ENCODE results near the gene LARP4B.

Gene LARP4B

GRCh38 chr10:970311-971149, 39.0 kb upstream of the LARP4B start:
- H3K9me3 ChIP-seq = no peaks in the 10 kb centered on the region
- H3K4me1 ChIP-seq = peaks cover 32% of the 10 kb centered on the region
- no peak overlapping the region for H3K4me2 ChIP-seq
- no peaks in the 10 kb centered on the region for H3K27me3 ChIP-seq
- no peaks in the 10 kb centered on the region for H4K20me1 ChIP-seq
- no peak overlapping the region for H3K27ac ChIP-seq
- no peak overlapping the region for H3K4me3 ChIP-seq
- no peak for TF ChIP-seq Cebpa-rat (IDR thresholded peaks at IDR 0.05)
- no peak overlapping the region for H3K9ac ChIP-seq
- H3K36me3 ChIP-seq = no peaks in the 10 kb centered on the region

GRCh38 chr10:969473-970150, 38.1 kb upstream of the LARP4B start:
- Histone ChIP-seq H3K36me3 (no peaks in the 10 kb centered on the region), H3K4me2 (no peak overlapping the region), H3K9ac (no peak overlapping the region), H3K9me3 (no peaks in the 10 kb centered on the region), H3K27ac (no peak overlapping the region), H4K20me1 (no peaks in the 10 kb centered on the region), H3K27me3 (no peaks in the 10 kb centered on the region), H3K4me1 (peaks cover 22% of the 10 kb centered on the region), H3K4me3 (no peak overlapping the region)
- TF ChIP-seq Cebpa-rat (IDR thresholded peaks at IDR 0.05) = no peak

- no peaks in the 10 kb centered on the region for H4K20me1 ChIP-seq
- no peak for TF ChIP-seq Cebpa-rat (IDR thresholded peaks at IDR 0.05)
- H3K4me2 ChIP-seq = no peak overlapping the region
- peaks cover 13% of the 10 kb centered on the region for H3K4me1 ChIP-seq
- no peaks in the 10 kb centered on the region for H3K36me3 ChIP-seq
- H3K27me3 ChIP-seq = no peaks in the 10 kb centered on the region
- H3K27ac ChIP-seq = no peak overlapping the region
- no peaks in the 10 kb centered on the region for H3K9me3 ChIP-seq
- no peak overlapping the region for H3K4me3 ChIP-seq
- H3K9ac ChIP-seq = no peak overlapping the region
Measured at GRCh38 chr10:968546-969199, 37.2 kb upstream of the LARP4B start.

- H3K4me3 ChIP-seq = no peak overlapping the region
Measured at GRCh38 chr10:966466-967235, 35.1 kb upstream of the LARP4B start.

GRCh38 chr10:964988-965417, 33.5 kb upstream of the LARP4B start:
- Histone ChIP-seq H4K20me1 (no peaks in the 10 kb centered on the region), H3K9ac (no peak overlapping the region), H3K4me1 (no peaks in the 10 kb centered on the region), H3K27me3 (no peaks in the 10 kb centered on the region), H3K4me3 (no peak overlapping the region), H3K36me3 (no peaks in the 10 kb centered on the region), H3K9me3 (no peaks in the 10 kb centered on the region), H3K27ac (no peak overlapping the region), H3K4me2 (no peak overlapping the region)
- TF ChIP-seq Cebpa-rat (IDR thresholded peaks at IDR 0.05) = no peak

More at GRCh38 chr10:966466-967235, 35.1 kb upstream of the LARP4B start:
- Histone ChIP-seq H4K20me1 (no peaks in the 10 kb centered on the region), H3K9ac (no peak overlapping the region), H3K4me1 (no peaks in the 10 kb centered on the region), H3K27ac (no peak overlapping the region), H3K9me3 (no peaks in the 10 kb centered on the region), H3K27me3 (no peaks in the 10 kb centered on the region), H3K4me2 (no peak overlapping the region), H3K36me3 (no peaks in the 10 kb centered on the region)
- no peak for TF ChIP-seq Cebpa-rat (IDR thresholded peaks at IDR 0.05)

- no peak for TF ChIP-seq Cebpa-rat (IDR thresholded peaks at IDR 0.05)
- H3K9me3 ChIP-seq = no peaks in the 10 kb centered on the region
- H3K4me3 ChIP-seq = no peak overlapping the region
- H3K4me2 ChIP-seq = no peak overlapping the region
- H3K36me3 ChIP-seq = no peaks in the 10 kb centered on the region
- no peaks in the 10 kb centered on the region for H4K20me1 ChIP-seq
- H3K27me3 ChIP-seq = no peaks in the 10 kb centered on the region
- no peak overlapping the region for H3K27ac ChIP-seq
- H3K4me1 ChIP-seq = no peaks in the 10 kb centered on the region
- H3K9ac ChIP-seq = no peak overlapping the region
Measured at GRCh38 chr10:964321-964987, 32.9 kb upstream of the LARP4B start.

- no peaks in the 10 kb centered on the region for H3K9me3 ChIP-seq
- TF ChIP-seq Cebpa-rat (IDR thresholded peaks at IDR 0.05) = no peak
- H4K20me1 ChIP-seq = no peaks in the 10 kb centered on the region
- H3K36me3 ChIP-seq = no peaks in the 10 kb centered on the region
- no peak overlapping the region for H3K9ac ChIP-seq
- H3K4me2 ChIP-seq = no peak overlapping the region
- H3K27ac ChIP-seq = no peak overlapping the region
- H3K4me3 ChIP-seq = no peak overlapping the region
- H3K4me1 ChIP-seq = no peaks in the 10 kb centered on the region
- H3K27me3 ChIP-seq = no peaks in the 10 kb centered on the region
Measured at GRCh38 chr10:963655-964054, 32.1 kb upstream of the LARP4B start.

GRCh38 chr10:963186-963585, 31.7 kb upstream of the LARP4B start:
- Histone ChIP-seq H4K20me1 (no peaks in the 10 kb centered on the region), H3K9me3 (no peaks in the 10 kb centered on the region), H3K27ac (no peak overlapping the region), H3K27me3 (no peaks in the 10 kb centered on the region), H3K4me2 (no peak overlapping the region), H3K4me1 (no peaks in the 10 kb centered on the region), H3K4me3 (no peak overlapping the region), H3K9ac (no peak overlapping the region), H3K36me3 (no peaks in the 10 kb centered on the region)
- no peak for TF ChIP-seq Cebpa-rat (IDR thresholded peaks at IDR 0.05)

GRCh38 chr10:962342-962741, 30.8 kb upstream of the LARP4B start:
- no peak for TF ChIP-seq Cebpa-rat (IDR thresholded peaks at IDR 0.05)
- Histone ChIP-seq H3K27me3 (no peaks in the 10 kb centered on the region), H3K36me3 (no peaks in the 10 kb centered on the region), H4K20me1 (no peaks in the 10 kb centered on the region), H3K9me3 (no peaks in the 10 kb centered on the region), H3K4me3 (no peak overlapping the region), H3K4me2 (no peak overlapping the region), H3K4me1 (no peaks in the 10 kb centered on the region), H3K27ac (no peak overlapping the region), H3K9ac (no peak overlapping the region)
